Measurements from ENCODE around the gene LRRC14B.

LRRC14B gene

GRCh38 chr5:173392-174290, 17.7 kb upstream of the LRRC14B start:
- H3K4me3 ChIP-seq (ENCODE audit: low read depth in 1 of 5, low read length in 5 of 5), result no peak overlapping the region
- no peak overlapping the region for H3K9ac ChIP-seq (ENCODE audit: low read length in 5 of 5)
- H3K27ac ChIP-seq (ENCODE audit: low read depth, low read length), result no peak overlapping the region
- peaks cover 4 to 16% (median 7%) of the 10 kb centered on the region in 5 donors for H3K27me3 ChIP-seq (ENCODE audit: control insufficient read depth in 5 of 5, insufficient read depth in 4 of 5, low read length in 5 of 5)
- H3K9me3 ChIP-seq (ENCODE audit: control insufficient read depth in 5 of 5, low read length in 5 of 5), result no peaks in the 10 kb centered on the region
- no peaks in the 10 kb centered on the region for H3K36me3 ChIP-seq (ENCODE audit: control insufficient read depth in 5 of 5, insufficient read depth in 5 of 5, low read length in 5 of 5)
- H3K4me1 ChIP-seq (ENCODE audit: control insufficient read depth in 5 of 5, insufficient read depth in 5 of 5, low read length in 5 of 5), result peaks cover 0 to 12% (median 0%) of the 10 kb centered on the region in 5 donors

GRCh38 chr5:174291-174600, 17.0 kb upstream of the LRRC14B start:
- H3K36me3 ChIP-seq (ENCODE audit: control insufficient read depth in 5 of 5, insufficient read depth in 5 of 5, low read length in 5 of 5), result no peaks in the 10 kb centered on the region
- peaks cover 0 to 7% (median 0%) of the 10 kb centered on the region in 5 donors for H3K4me1 ChIP-seq (ENCODE audit: control insufficient read depth in 5 of 5, insufficient read depth in 5 of 5, low read length in 5 of 5)
- H3K4me3 ChIP-seq (ENCODE audit: low read depth in 1 of 5, low read length in 5 of 5), result no peak overlapping the region
- no peak overlapping the region for H3K27ac ChIP-seq (ENCODE audit: low read depth, low read length)
- no peaks in the 10 kb centered on the region for H3K9me3 ChIP-seq (ENCODE audit: control insufficient read depth in 5 of 5, low read length in 5 of 5)
- peaks cover 3 to 16% (median 7%) of the 10 kb centered on the region in 5 donors for H3K27me3 ChIP-seq (ENCODE audit: control insufficient read depth in 5 of 5, insufficient read depth in 4 of 5, low read length in 5 of 5)
- H3K9ac ChIP-seq (ENCODE audit: low read length in 5 of 5), result no peak overlapping the region

- H3K9ac ChIP-seq (ENCODE audit: low read length in 5 of 5), result no peak overlapping the region
- no peak overlapping the region for H3K4me3 ChIP-seq (ENCODE audit: low read depth in 1 of 5, low read length in 5 of 5)
- peaks cover 0 to 16% (median 7%) of the 10 kb centered on the region in 5 donors for H3K27me3 ChIP-seq (ENCODE audit: control insufficient read depth in 5 of 5, insufficient read depth in 4 of 5, low read length in 5 of 5)
- H3K9me3 ChIP-seq (ENCODE audit: control insufficient read depth in 5 of 5, low read length in 5 of 5), result no peaks in the 10 kb centered on the region
- no peaks in the 10 kb centered on the region for H3K4me1 ChIP-seq (ENCODE audit: control insufficient read depth in 5 of 5, insufficient read depth in 5 of 5, low read length in 5 of 5)
- no peaks in the 10 kb centered on the region for H3K36me3 ChIP-seq (ENCODE audit: control insufficient read depth in 5 of 5, insufficient read depth in 5 of 5, low read length in 5 of 5)
- H3K27ac ChIP-seq (ENCODE audit: low read depth, low read length), result no peak overlapping the region
Observed at GRCh38 chr5:174876-175465, 16.3 kb upstream of the LRRC14B start.

DNA sequence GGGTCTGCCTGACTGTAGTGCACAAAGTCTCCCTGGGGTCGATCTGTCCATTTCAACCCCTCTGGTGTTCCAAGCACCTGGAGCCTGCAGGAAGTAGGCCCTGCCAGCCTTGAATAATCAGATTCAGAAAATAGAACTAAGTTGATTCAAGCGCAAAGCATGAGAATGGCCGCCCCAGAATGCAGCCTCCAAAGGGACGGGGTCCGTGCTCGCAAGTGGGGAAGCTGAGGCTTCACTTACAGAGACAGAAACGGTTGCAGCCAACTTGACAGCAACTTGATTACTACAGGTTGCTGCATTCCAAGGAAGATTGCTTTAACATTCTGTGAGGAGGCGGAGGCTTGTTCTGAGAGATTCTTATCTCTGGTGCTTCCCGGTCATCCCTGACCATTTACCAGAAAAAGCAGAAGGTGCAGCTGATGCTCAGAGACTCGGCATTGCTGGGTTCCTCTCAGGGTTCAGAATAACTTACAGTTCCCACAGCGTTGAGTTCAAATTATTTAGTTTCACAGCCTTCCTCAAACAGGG, 14.9 kb upstream of the LRRC14B start:
- Histone ChIP-seq H3K27ac (ENCODE audit: low read depth, low read length) (no peak overlapping the region), H3K4me3 (ENCODE audit: low read depth in 1 of 5, low read length in 5 of 5) (no peak overlapping the region), H3K36me3 (ENCODE audit: control insufficient read depth in 5 of 5, insufficient read depth in 5 of 5, low read length in 5 of 5) (no peaks in the 10 kb centered on the region), H3K9me3 (ENCODE audit: control insufficient read depth in 5 of 5, low read length in 5 of 5) (no peaks in the 10 kb centered on the region), H3K9ac (ENCODE audit: low read length in 5 of 5) (no peak overlapping the region), H3K27me3 (ENCODE audit: control insufficient read depth in 5 of 5, insufficient read depth in 4 of 5, low read length in 5 of 5) (peaks cover 0 to 24% (median 14%) of the 10 kb centered on the region in 5 donors), H3K4me1 (ENCODE audit: control insufficient read depth in 5 of 5, insufficient read depth in 5 of 5, low read length in 5 of 5) (no peaks in the 10 kb centered on the region)

DNA sequence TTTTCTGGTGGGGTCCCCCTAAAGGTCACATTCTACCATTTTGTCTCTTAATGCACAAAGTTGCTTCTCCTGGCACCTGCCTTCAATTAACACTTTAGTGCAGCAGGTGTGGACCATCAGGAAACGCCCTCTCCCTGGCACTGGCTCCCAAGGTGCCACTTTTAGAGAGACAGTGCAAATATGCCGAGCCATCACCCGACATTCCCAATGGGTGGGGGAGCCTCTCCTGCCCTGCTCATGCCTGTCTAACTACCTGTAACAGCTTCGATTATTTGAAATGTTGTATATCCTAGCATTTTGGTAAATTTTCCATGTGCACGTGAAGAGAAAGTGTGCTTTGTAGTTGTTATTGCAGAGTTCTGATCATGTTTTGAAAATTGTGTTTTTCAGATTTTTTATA, 13.2 kb upstream of the LRRC14B start:
- no peak overlapping the region for H3K4me3 ChIP-seq (ENCODE audit: low read depth in 1 of 5, low read length in 5 of 5)
- peaks cover 4 to 16% (median 8%) of the 10 kb centered on the region in 5 donors for H3K27me3 ChIP-seq (ENCODE audit: control insufficient read depth in 5 of 5, insufficient read depth in 4 of 5, low read length in 5 of 5)
- no peak overlapping the region for H3K9ac ChIP-seq (ENCODE audit: low read length in 5 of 5)
- no peaks in the 10 kb centered on the region for H3K9me3 ChIP-seq (ENCODE audit: control insufficient read depth in 5 of 5, low read length in 5 of 5)
- H3K36me3 ChIP-seq (ENCODE audit: control insufficient read depth in 5 of 5, insufficient read depth in 5 of 5, low read length in 5 of 5), result no peaks in the 10 kb centered on the region
- H3K4me1 ChIP-seq (ENCODE audit: control insufficient read depth in 5 of 5, insufficient read depth in 5 of 5, low read length in 5 of 5), result no peaks in the 10 kb centered on the region
- no peak overlapping the region for H3K27ac ChIP-seq (ENCODE audit: low read depth, low read length)

- Histone ChIP-seq H3K9ac (ENCODE audit: low read length in 5 of 5) (no peak overlapping the region), H3K36me3 (ENCODE audit: control insufficient read depth in 5 of 5, insufficient read depth in 5 of 5, low read length in 5 of 5) (no peaks in the 10 kb centered on the region), H3K4me1 (ENCODE audit: control insufficient read depth in 5 of 5, insufficient read depth in 5 of 5, low read length in 5 of 5) (no peaks in the 10 kb centered on the region), H3K27me3 (ENCODE audit: control insufficient read depth in 5 of 5, insufficient read depth in 4 of 5, low read length in 5 of 5) (peaks cover 4 to 10% (median 6%) of the 10 kb centered on the region in 5 donors), H3K27ac (ENCODE audit: low read depth, low read length) (no peak overlapping the region), H3K9me3 (ENCODE audit: control insufficient read depth in 5 of 5, low read length in 5 of 5) (no peaks in the 10 kb centered on the region), H3K4me3 (ENCODE audit: low read depth in 1 of 5, low read length in 5 of 5) (no peak overlapping the region)
Observed at GRCh38 chr5:179401-179800, 11.9 kb upstream of the LRRC14B start.

- no peaks in the 10 kb centered on the region for H3K4me1 ChIP-seq (ENCODE audit: control insufficient read depth in 5 of 5, insufficient read depth in 5 of 5, low read length in 5 of 5)
- H3K9me3 ChIP-seq (ENCODE audit: control insufficient read depth in 5 of 5, low read length in 5 of 5), result no peaks in the 10 kb centered on the region
- no peak overlapping the region for H3K9ac ChIP-seq (ENCODE audit: low read length in 5 of 5)
- no peaks in the 10 kb centered on the region for H3K36me3 ChIP-seq (ENCODE audit: control insufficient read depth in 5 of 5, insufficient read depth in 5 of 5, low read length in 5 of 5)
- peaks cover 4 to 10% (median 6%) of the 10 kb centered on the region in 5 donors for H3K27me3 ChIP-seq (ENCODE audit: control insufficient read depth in 5 of 5, insufficient read depth in 4 of 5, low read length in 5 of 5)
- H3K4me3 ChIP-seq (ENCODE audit: low read depth in 1 of 5, low read length in 5 of 5), result no peak overlapping the region
- no peak overlapping the region for H3K27ac ChIP-seq (ENCODE audit: low read depth, low read length)
Observed at GRCh38 chr5:180286-180918, 10.9 kb upstream of the LRRC14B start.

- no peaks in the 10 kb centered on the region for H3K9me3 ChIP-seq (ENCODE audit: control insufficient read depth in 5 of 5, low read length in 5 of 5)
- no peaks in the 10 kb centered on the region for H3K36me3 ChIP-seq (ENCODE audit: control insufficient read depth in 5 of 5, insufficient read depth in 5 of 5, low read length in 5 of 5)
- no peak overlapping the region for H3K27ac ChIP-seq (ENCODE audit: low read depth, low read length)
Observed at GRCh38 chr5:181160-181559, 10.1 kb upstream of the LRRC14B start.

GRCh38 chr5:181566-181965, 9.7 kb upstream of the LRRC14B start:
- peaks cover 0 to 11% (median 0%) of the 10 kb centered on the region in 5 donors for H3K4me1 ChIP-seq (ENCODE audit: control insufficient read depth in 5 of 5, insufficient read depth in 5 of 5, low read length in 5 of 5)
- peaks cover 4 to 10% (median 6%) of the 10 kb centered on the region in 5 donors for H3K27me3 ChIP-seq (ENCODE audit: control insufficient read depth in 5 of 5, insufficient read depth in 4 of 5, low read length in 5 of 5)
- no peak overlapping the region for H3K27ac ChIP-seq (ENCODE audit: low read depth, low read length)
- no peak overlapping the region for H3K9ac ChIP-seq (ENCODE audit: low read length in 5 of 5)
- no peaks in the 10 kb centered on the region for H3K9me3 ChIP-seq (ENCODE audit: control insufficient read depth in 5 of 5, low read length in 5 of 5)
- H3K36me3 ChIP-seq (ENCODE audit: control insufficient read depth in 5 of 5, insufficient read depth in 5 of 5, low read length in 5 of 5), result no peaks in the 10 kb centered on the region
- H3K4me3 ChIP-seq (ENCODE audit: low read depth in 1 of 5, low read length in 5 of 5), result no peak overlapping the region

More at GRCh38 chr5:181160-181559, 10.1 kb upstream of the LRRC14B start:
- Histone ChIP-seq H3K9ac (ENCODE audit: low read length in 5 of 5) (no peak overlapping the region), H3K4me3 (ENCODE audit: low read depth in 1 of 5, low read length in 5 of 5) (no peak overlapping the region), H3K27me3 (ENCODE audit: control insufficient read depth in 5 of 5, insufficient read depth in 4 of 5, low read length in 5 of 5) (peaks cover 4 to 10% (median 6%) of the 10 kb centered on the region in 5 donors), H3K4me1 (ENCODE audit: control insufficient read depth in 5 of 5, insufficient read depth in 5 of 5, low read length in 5 of 5) (peaks cover 0 to 7% (median 0%) of the 10 kb centered on the region in 5 donors)

GRCh38 chr5:182126-182525, 9.2 kb upstream of the LRRC14B start:
- Histone ChIP-seq H3K9ac (ENCODE audit: low read length in 5 of 5) (no peak overlapping the region), H3K27ac (ENCODE audit: low read depth, low read length) (no peak overlapping the region), H3K36me3 (ENCODE audit: control insufficient read depth in 5 of 5, insufficient read depth in 5 of 5, low read length in 5 of 5) (no peaks in the 10 kb centered on the region), H3K27me3 (ENCODE audit: control insufficient read depth in 5 of 5, insufficient read depth in 4 of 5, low read length in 5 of 5) (peaks cover 4 to 10% (median 6%) of the 10 kb centered on the region in 5 donors), H3K4me3 (ENCODE audit: low read depth in 1 of 5, low read length in 5 of 5) (no peak overlapping the region), H3K4me1 (ENCODE audit: control insufficient read depth in 5 of 5, insufficient read depth in 5 of 5, low read length in 5 of 5) (peaks cover 0 to 12% (median 0%) of the 10 kb centered on the region in 5 donors), H3K9me3 (ENCODE audit: control insufficient read depth in 5 of 5, low read length in 5 of 5) (no peaks in the 10 kb centered on the region)
